CD4-positive, CD25-positive, alpha-beta regulatory T cell (primary cell): ENCODE data around the gene SH2D4B. TPM values are rescaled to one million over a fixed set of nuclear protein-coding genes. Genes with fewer than 3 reads are reported as not detected.

Experiments
- ATAC-seq, 2 donors: fragments of 150-1000 bp; cut with Tn5 transposase; one replicate each; pipeline ENCODE4 v1.10.0; 2021; ENCODE audit warnings: low read depth in 2 of 2, moderate number of reproducible peaks in 2 of 2, moderate library complexity in 1 of 2
- DNase-seq, 3 donors: peaks; one replicate each; pipeline versions ENCODE4 v3.0.0 to v3.0.0-alpha.2; 2012 to 2022; ENCODE audit warnings: mixed read lengths in 1 of 3
- H3K27ac ChIP-seq: one replicate; pipeline ENCODE4 v1.7.0; 2013; ENCODE audit warnings: mild to moderate bottlenecking, low read length; ENCODE audit not compliant: insufficient read depth, poor library complexity, severe bottlenecking
- H3K27me3 ChIP-seq: one replicate; pipeline ENCODE4 v1.7.0; 2013; ENCODE audit warnings: low read length; ENCODE audit not compliant: control insufficient read depth, insufficient read depth
- H3K36me3 ChIP-seq: one replicate; pipeline ENCODE4 v1.7.0; 2013; ENCODE audit warnings: mild to moderate bottlenecking, low read length, moderate library complexity; ENCODE audit not compliant: control insufficient read depth, insufficient read depth
- H3K4me1 ChIP-seq: 2 replicates; pipeline ENCODE4 v1.7.0; 2013; ENCODE audit warnings: mild to moderate bottlenecking, low read length; ENCODE audit not compliant: insufficient read depth, control insufficient read depth, poor library complexity, severe bottlenecking
- H3K4me3 ChIP-seq: one replicate; pipeline ENCODE4 v1.7.0; 2013; ENCODE audit warnings: low read depth, mild to moderate bottlenecking, low read length, moderate library complexity
- H3K9me3 ChIP-seq, 2 experiments: 1 replicate in 1 of 2; 2 replicates in 1 of 2; pipeline ENCODE4 v1.7.0; 2013; ENCODE audit warnings: low read length in 2 of 2, mild to moderate bottlenecking in 1 of 2, moderate library complexity in 1 of 2; ENCODE audit not compliant: control insufficient read depth in 2 of 2
- H3K27ac Mint-ChIP-seq, 3 donors: one replicate each; pipeline ENCODE4 v1.8.0; 2020 to 2022; ENCODE audit warnings: mild to moderate bottlenecking in 3 of 3, mixed read lengths in 3 of 3, moderate library complexity in 2 of 3
- H3K27me3 Mint-ChIP-seq: one replicate; pipeline ENCODE4 v1.8.0; 2022; ENCODE audit warnings: mild to moderate bottlenecking, mixed read lengths
- H3K36me3 Mint-ChIP-seq: one replicate; pipeline ENCODE4 v1.8.0; 2020; ENCODE audit warnings: mixed read lengths
- H3K4me1 Mint-ChIP-seq, 4 donors: one replicate each; pipeline ENCODE4 v1.8.0; 2020 to 2022; ENCODE audit warnings: mixed read lengths in 4 of 4, mild to moderate bottlenecking in 1 of 4
- H3K4me3 Mint-ChIP-seq, 4 donors: one replicate each; pipeline ENCODE4 v1.8.0; 2020 to 2022; ENCODE audit warnings: mild to moderate bottlenecking in 4 of 4, mixed read lengths in 4 of 4, moderate library complexity in 3 of 4
- H3K9me3 Mint-ChIP-seq, 7 donors: one replicate each; pipeline ENCODE4 v1.8.0; 2020 to 2022; ENCODE audit warnings: mixed read lengths in 7 of 7, mild to moderate bottlenecking in 3 of 7, moderate library complexity in 2 of 7
- polyA plus RNA-seq, 4 donors: library from polyadenylated mRNA; unstranded; fragments of 300-500 nt; fragmentation: Illumina TruSeq; gene quantifications; one replicate each; pipeline ENCODE4 v1.2.3, GENCODE V29; 2021
- total RNA-seq: library from RNA; stranded (reverse); gene quantifications from one replicate; pipeline ENCODE4 v1.2.3, GENCODE V29; 2022

Gene SH2D4B
- total and polyA plus RNA-seq, 5 donors from 2014 or later: 0.25 TPM; not detected in 4

GRCh38 chr10:80522756-80523363 is 14.8 kb upstream of the SH2D4B start:
- DNase-seq: no peak

GRCh38 chr10:80523773-80524172 is 13.9 kb upstream of the SH2D4B start:
- no peak for ATAC-seq
- H3K36me3 ChIP-seq: peaks cover 27% of the 10 kb centered on the region
- peak overlapping the region in 2 of 3 donors; percentile 69 to 89 for H3K27ac Mint-ChIP-seq
- peak overlapping the region in 3 of 4 donors; percentile 19 to 47 (median 38) for H3K4me3 Mint-ChIP-seq
- H3K27ac ChIP-seq: no peak overlapping the region
- H3K36me3 Mint-ChIP-seq: peaks cover 15% of the 10 kb centered on the region
- H3K27me3 Mint-ChIP-seq: no peaks in the 10 kb centered on the region
- peaks cover 18 to 60% (median 41%) of the 10 kb centered on the region in 4 donors for H3K4me1 Mint-ChIP-seq
- H3K27me3 ChIP-seq: no peaks in the 10 kb centered on the region
- H3K4me1 ChIP-seq: peaks cover 25% of the 10 kb centered on the region
- H3K9me3 ChIP-seq: no peaks in the 10 kb centered on the region
- DNase-seq: no peak
- no peak overlapping the region for H3K4me3 ChIP-seq
- no peaks in the 10 kb centered on the region for H3K9me3 Mint-ChIP-seq

More at GRCh38 chr10:80522756-80523363, 14.8 kb upstream of the SH2D4B start:
- peaks cover 18 to 51% (median 34%) of the 10 kb centered on the region in 4 donors for H3K4me1 Mint-ChIP-seq
- Histone ChIP-seq H3K4me1 (peaks cover 25% of the 10 kb centered on the region), H3K9me3 (no peaks in the 10 kb centered on the region), H3K36me3 (peaks cover 36% of the 10 kb centered on the region), H3K27me3 (no peaks in the 10 kb centered on the region), H3K4me3 (no peak overlapping the region), H3K27ac (no peak overlapping the region)
- peak overlapping the region in 1 of 3 donors; percentile 56 for H3K27ac Mint-ChIP-seq
- H3K4me3 Mint-ChIP-seq: peak overlapping the region in 1 of 4 donors; percentile 12
- H3K36me3 Mint-ChIP-seq: peaks cover 21% of the 10 kb centered on the region
- H3K9me3 Mint-ChIP-seq: no peaks in the 10 kb centered on the region
- no peak for ATAC-seq
- no peaks in the 10 kb centered on the region for H3K27me3 Mint-ChIP-seq

GRCh38 chr10:80524190-80524909 is 13.4 kb upstream of the SH2D4B start:
- Histone ChIP-seq H3K27ac (no peak overlapping the region), H3K27me3 (no peaks in the 10 kb centered on the region), H3K4me3 (no peak overlapping the region), H3K4me1 (peaks cover 30% of the 10 kb centered on the region), H3K9me3 (no peaks in the 10 kb centered on the region), H3K36me3 (peaks cover 21% of the 10 kb centered on the region)
- peaks cover 18 to 64% (median 45%) of the 10 kb centered on the region in 4 donors for H3K4me1 Mint-ChIP-seq
- H3K9me3 Mint-ChIP-seq: no peaks in the 10 kb centered on the region
- no peak for DNase-seq
- no peaks in the 10 kb centered on the region for H3K27me3 Mint-ChIP-seq
- peak overlapping the region in 2 of 4 donors; percentile 19 to 47 for H3K4me3 Mint-ChIP-seq
- ATAC-seq: no peak
- peak overlapping the region; percentile 29 to 99 (median 69) for H3K27ac Mint-ChIP-seq
- peaks cover 9% of the 10 kb centered on the region for H3K36me3 Mint-ChIP-seq

- no peaks in the 10 kb centered on the region for H3K9me3 ChIP-seq
- H3K36me3 Mint-ChIP-seq: no peaks in the 10 kb centered on the region
- peak overlapping the region in 3 of 4 donors; percentile 47 to 80 (median 62) for H3K4me3 Mint-ChIP-seq
- H3K4me1 Mint-ChIP-seq: peaks cover 24 to 75% (median 57%) of the 10 kb centered on the region in 4 donors
- no peaks in the 10 kb centered on the region for H3K27me3 ChIP-seq
- peak overlapping the region; percentile 3 for H3K27ac ChIP-seq
- peak overlapping the region; percentile 93 to 99 (median 95) for H3K27ac Mint-ChIP-seq
- no peaks in the 10 kb centered on the region for H3K27me3 Mint-ChIP-seq
- peaks cover 3% of the 10 kb centered on the region for H3K36me3 ChIP-seq
- peaks cover 49% of the 10 kb centered on the region for H3K4me1 ChIP-seq
- DNase-seq (peak in 1 of 3 donors; percentile 66), ATAC-seq (peak; percentile 18 to 26)
- no peaks in the 10 kb centered on the region for H3K9me3 Mint-ChIP-seq
- peak overlapping the region; percentile 37 for H3K4me3 ChIP-seq
Observed at GRCh38 chr10:80526218-80526617, 11.5 kb upstream of the SH2D4B start.

GRCh38 chr10:80526742-80527141 is 11.0 kb upstream of the SH2D4B start:
- peaks cover 50% of the 10 kb centered on the region for H3K4me1 ChIP-seq
- H3K27me3 ChIP-seq: no peaks in the 10 kb centered on the region
- H3K9me3 Mint-ChIP-seq: no peaks in the 10 kb centered on the region
- peak overlapping the region; percentile 37 for H3K4me3 ChIP-seq
- H3K4me1 Mint-ChIP-seq: peaks cover 26 to 81% (median 60%) of the 10 kb centered on the region in 4 donors
- H3K4me3 Mint-ChIP-seq: peak overlapping the region in 3 of 4 donors; percentile 47 to 80 (median 62)
- H3K36me3 ChIP-seq: no peaks in the 10 kb centered on the region
- no peaks in the 10 kb centered on the region for H3K9me3 ChIP-seq
- ATAC-seq (peak in 1 of 2 donors; percentile 3), DNase-seq (no peak)
- H3K27ac ChIP-seq: peak overlapping the region; percentile 3
- peak overlapping the region; percentile 93 to 99 (median 95) for H3K27ac Mint-ChIP-seq
- no peaks in the 10 kb centered on the region for H3K36me3 Mint-ChIP-seq
- H3K27me3 Mint-ChIP-seq: no peaks in the 10 kb centered on the region

GRCh38 chr10:80528185-80528700 is 9.5 kb upstream of the SH2D4B start:
- Mint-ChIP-seq H3K36me3 (no peaks in the 10 kb centered on the region), H3K4me1 (peaks cover 38 to 87% (median 69%) of the 10 kb centered on the region in 4 donors), H3K4me3 (peak overlapping the region in 3 of 4 donors; percentile 17 to 52 (median 38)), H3K27ac (peak overlapping the region; percentile 43 to 87 (median 87)), H3K9me3 (no peaks in the 10 kb centered on the region), H3K27me3 (no peaks in the 10 kb centered on the region)
- no peaks in the 10 kb centered on the region for H3K27me3 ChIP-seq
- no peak overlapping the region for H3K27ac ChIP-seq
- no peaks in the 10 kb centered on the region for H3K9me3 ChIP-seq
- no peak overlapping the region for H3K4me3 ChIP-seq
- ATAC-seq (no peak), DNase-seq (no peak)
- no peaks in the 10 kb centered on the region for H3K36me3 ChIP-seq
- H3K4me1 ChIP-seq: peaks cover 50% of the 10 kb centered on the region

GRCh38 chr10:80528901-80529300 is 8.8 kb upstream of the SH2D4B start:
- Histone ChIP-seq H3K4me3 (no peak overlapping the region), H3K9me3 (no peaks in the 10 kb centered on the region), H3K36me3 (no peaks in the 10 kb centered on the region), H3K27me3 (no peaks in the 10 kb centered on the region), H3K27ac (no peak overlapping the region), H3K4me1 (peaks cover 50% of the 10 kb centered on the region)
- DNase-seq: no peak
- peak overlapping the region in 3 of 4 donors; percentile 12 to 85 (median 71) for H3K4me3 Mint-ChIP-seq
- peaks cover 38 to 86% (median 68%) of the 10 kb centered on the region in 4 donors for H3K4me1 Mint-ChIP-seq
- no peak for ATAC-seq
- no peaks in the 10 kb centered on the region for H3K9me3 Mint-ChIP-seq
- peak overlapping the region; percentile 87 to 95 (median 91) for H3K27ac Mint-ChIP-seq
- H3K27me3 Mint-ChIP-seq: no peaks in the 10 kb centered on the region
- H3K36me3 Mint-ChIP-seq: no peaks in the 10 kb centered on the region
